ENCODE results near the gene RAD51B. TPM values are rescaled to one million over a fixed set of nuclear protein-coding genes. Genes with fewer than 3 reads are reported as not detected.
A peak's percentile ranks its signal among the peaks of the same experiment; 100 is the strongest.

Gene RAD51B
- total RNA-seq, 1 experiment from 2014 or later: 14.2 TPM

DNA sequence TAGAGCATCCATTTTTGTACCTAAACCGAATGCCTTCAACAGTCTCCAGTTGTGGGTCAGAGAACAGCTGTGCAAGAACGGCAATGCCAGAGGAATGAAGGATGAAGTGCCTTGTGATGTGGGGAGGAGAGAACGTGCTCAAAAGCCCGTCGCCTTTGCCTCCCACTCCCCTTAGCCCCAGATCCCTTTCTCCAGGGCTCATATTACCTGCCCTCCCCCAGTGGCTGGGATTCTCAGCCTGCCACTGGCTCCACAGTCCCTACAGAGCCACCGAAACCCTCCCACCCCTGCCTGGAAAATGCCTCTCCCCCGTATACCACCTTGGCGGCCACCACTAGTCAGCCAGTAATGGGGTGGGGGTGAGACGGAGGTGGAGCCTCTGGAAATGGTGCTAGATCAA lies 814.8 kb downstream of the RAD51B start:
- Mint-ChIP-seq H3K4me1 (peaks cover 26% of the 10 kb centered on the region), H3K36me3 (no peaks in the 10 kb centered on the region), H3K4me3 (no peak overlapping the region), H3K27ac (no peak overlapping the region), H3K27me3 (ENCODE audit: low read depth) (peaks cover 6% of the 10 kb centered on the region; the same call in 1 of the 2 replicates), H3K9me3 (no peaks in the 10 kb centered on the region)
- POLR2A ChIA-PET: interaction anchor here (0.6 to 1.3 kb wide), 2 partner anchors 41 to 336 kb away, joined by 3 read pairs; no protein-coding TSS in a partner anchor
- ATAC-seq (peak; percentile 57), DNase-seq (ENCODE audit: low spot score) (no peak)
- TF ChIP-seq CREM (CRISPR knock-in tag; IDR thresholded peaks at IDR 0.05): no peak
- TF ChIP-seq NFATC4 (CRISPR knock-in tag; IDR thresholded peaks at IDR 0.05): no peak
- TF ChIP-seq, protein P1, sequence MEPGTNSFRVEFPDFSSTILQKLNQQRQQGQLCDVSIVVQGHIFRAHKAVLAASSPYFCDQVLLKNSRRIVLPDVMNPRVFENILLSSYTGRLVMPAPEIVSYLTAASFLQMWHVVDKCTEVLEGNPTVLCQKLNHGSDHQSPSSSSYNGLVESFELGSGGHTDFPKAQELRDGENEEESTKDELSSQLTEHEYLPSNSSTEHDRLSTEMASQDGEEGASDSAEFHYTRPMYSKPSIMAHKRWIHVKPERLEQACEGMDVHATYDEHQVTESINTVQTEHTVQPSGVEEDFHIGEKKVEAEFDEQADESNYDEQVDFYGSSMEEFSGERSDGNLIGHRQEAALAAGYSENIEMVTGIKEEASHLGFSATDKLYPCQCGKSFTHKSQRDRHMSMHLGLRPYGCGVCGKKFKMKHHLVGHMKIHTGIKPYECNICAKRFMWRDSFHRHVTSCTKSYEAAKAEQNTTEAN (CRISPR knock-in tag; IDR thresholded peaks at IDR 0.05): no peak
- no peak for TF ChIP-seq ZNF425 (CRISPR knock-in tag; conservative IDR thresholded peaks at IDR 0.05)
- no peak for TF ChIP-seq NR3C1 (CRISPR knock-in tag; conservative IDR thresholded peaks at IDR 0.05; ENCODE audit: low read depth)
- TF ChIP-seq FOXK1 (CRISPR knock-in tag; IDR thresholded peaks at IDR 0.05): no peak
- no peak for TF ChIP-seq MAX (CRISPR knock-in tag; IDR thresholded peaks at IDR 0.05)
- TF ChIP-seq, protein P2, sequence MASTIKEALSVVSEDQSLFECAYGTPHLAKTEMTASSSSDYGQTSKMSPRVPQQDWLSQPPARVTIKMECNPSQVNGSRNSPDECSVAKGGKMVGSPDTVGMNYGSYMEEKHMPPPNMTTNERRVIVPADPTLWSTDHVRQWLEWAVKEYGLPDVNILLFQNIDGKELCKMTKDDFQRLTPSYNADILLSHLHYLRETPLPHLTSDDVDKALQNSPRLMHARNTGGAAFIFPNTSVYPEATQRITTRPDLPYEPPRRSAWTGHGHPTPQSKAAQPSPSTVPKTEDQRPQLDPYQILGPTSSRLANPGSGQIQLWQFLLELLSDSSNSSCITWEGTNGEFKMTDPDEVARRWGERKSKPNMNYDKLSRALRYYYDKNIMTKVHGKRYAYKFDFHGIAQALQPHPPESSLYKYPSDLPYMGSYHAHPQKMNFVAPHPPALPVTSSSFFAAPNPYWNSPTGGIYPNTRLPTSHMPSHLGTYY (CRISPR knock-in tag; IDR thresholded peaks at IDR 0.05): no peak
- CTCF ChIA-PET: no interaction called here

GRCh38 chr14:68634874-68635595 lies 815.5 kb downstream of the RAD51B start:
- Mint-ChIP-seq H3K9me3 (no peaks in the 10 kb centered on the region), H3K27ac (no peak overlapping the region), H3K36me3 (no peaks in the 10 kb centered on the region), H3K27me3 (ENCODE audit: low read depth) (peaks cover 6% of the 10 kb centered on the region; the same call in 1 of the 2 replicates), H3K4me3 (no peak overlapping the region), H3K4me1 (peaks cover 19% of the 10 kb centered on the region)
- ATAC-seq (no peak), DNase-seq (ENCODE audit: low spot score) (no peak)
- CTCF ChIA-PET: no interaction called here
- POLR2A ChIA-PET: interaction anchor here (1.3 kb wide), 1 partner anchor 41 kb away, joined by 3 read pairs; no protein-coding TSS in a partner anchor
- TF ChIP-seq ZNF416 (CRISPR knock-in tag; IDR thresholded peaks at IDR 0.05) (no peak), JAZF1 (CRISPR knock-in tag; IDR thresholded peaks at IDR 0.05) (no peak), FOXP4 (CRISPR knock-in tag; IDR thresholded peaks at IDR 0.05) (no peak), JUN (CRISPR knock-in tag; IDR thresholded peaks at IDR 0.05) (no peak), RORB (CRISPR knock-in tag; IDR thresholded peaks at IDR 0.05) (no peak), ZNF263 (CRISPR knock-in tag; IDR thresholded peaks at IDR 0.05; ENCODE audit: low read depth) (no peak)
- TF ChIP-seq, protein P3, sequence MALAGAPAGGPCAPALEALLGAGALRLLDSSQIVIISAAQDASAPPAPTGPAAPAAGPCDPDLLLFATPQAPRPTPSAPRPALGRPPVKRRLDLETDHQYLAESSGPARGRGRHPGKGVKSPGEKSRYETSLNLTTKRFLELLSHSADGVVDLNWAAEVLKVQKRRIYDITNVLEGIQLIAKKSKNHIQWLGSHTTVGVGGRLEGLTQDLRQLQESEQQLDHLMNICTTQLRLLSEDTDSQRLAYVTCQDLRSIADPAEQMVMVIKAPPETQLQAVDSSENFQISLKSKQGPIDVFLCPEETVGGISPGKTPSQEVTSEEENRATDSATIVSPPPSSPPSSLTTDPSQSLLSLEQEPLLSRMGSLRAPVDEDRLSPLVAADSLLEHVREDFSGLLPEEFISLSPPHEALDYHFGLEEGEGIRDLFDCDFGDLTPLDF (CRISPR knock-in tag; IDR thresholded peaks at IDR 0.05): no peak
- TF ChIP-seq, protein P1 (CRISPR knock-in tag; IDR thresholded peaks at IDR 0.05): no peak
- TF ChIP-seq, protein P4, sequence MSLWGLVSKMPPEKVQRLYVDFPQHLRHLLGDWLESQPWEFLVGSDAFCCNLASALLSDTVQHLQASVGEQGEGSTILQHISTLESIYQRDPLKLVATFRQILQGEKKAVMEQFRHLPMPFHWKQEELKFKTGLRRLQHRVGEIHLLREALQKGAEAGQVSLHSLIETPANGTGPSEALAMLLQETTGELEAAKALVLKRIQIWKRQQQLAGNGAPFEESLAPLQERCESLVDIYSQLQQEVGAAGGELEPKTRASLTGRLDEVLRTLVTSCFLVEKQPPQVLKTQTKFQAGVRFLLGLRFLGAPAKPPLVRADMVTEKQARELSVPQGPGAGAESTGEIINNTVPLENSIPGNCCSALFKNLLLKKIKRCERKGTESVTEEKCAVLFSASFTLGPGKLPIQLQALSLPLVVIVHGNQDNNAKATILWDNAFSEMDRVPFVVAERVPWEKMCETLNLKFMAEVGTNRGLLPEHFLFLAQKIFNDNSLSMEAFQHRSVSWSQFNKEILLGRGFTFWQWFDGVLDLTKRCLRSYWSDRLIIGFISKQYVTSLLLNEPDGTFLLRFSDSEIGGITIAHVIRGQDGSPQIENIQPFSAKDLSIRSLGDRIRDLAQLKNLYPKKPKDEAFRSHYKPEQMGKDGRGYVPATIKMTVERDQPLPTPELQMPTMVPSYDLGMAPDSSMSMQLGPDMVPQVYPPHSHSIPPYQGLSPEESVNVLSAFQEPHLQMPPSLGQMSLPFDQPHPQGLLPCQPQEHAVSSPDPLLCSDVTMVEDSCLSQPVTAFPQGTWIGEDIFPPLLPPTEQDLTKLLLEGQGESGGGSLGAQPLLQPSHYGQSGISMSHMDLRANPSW (CRISPR knock-in tag; conservative IDR thresholded peaks at IDR 0.05; ENCODE audit: low read depth): no peak
